GM23338 (cell line): ENCODE results near the gene ADCYAP1R1.

Source experiments
- CTCF ChIP-seq, 2 experiments: fragments of 200-600 bp in 1 of 2; sonication (generic) in 1 of 2; conservative IDR thresholded peaks; 2 replicates each; pipeline versions ENCODE4 v1.5.1 to v1.6.1; 2016 to 2017; ENCODE audit warnings: antibody characterized with exemption in 2 of 2, low read depth in 2 of 2, mild to moderate bottlenecking in 2 of 2, moderate library complexity in 1 of 2
- EZH2 ChIP-seq: fragments of 200-600 bp; sonication (generic); IDR thresholded peaks from one replicate; pipeline ENCODE4 v1.8.0; 2017; ENCODE audit warnings: antibody characterized with exemption, mild to moderate bottlenecking, low read depth; ENCODE audit not compliant: unreplicated experiment
- EZH2phosphoT487 ChIP-seq: fragments of 200-600 bp; sonication (generic); IDR thresholded peaks from one replicate; pipeline ENCODE4 v1.8.1; 2018; ENCODE audit warnings: antibody characterized with exemption; ENCODE audit not compliant: unreplicated experiment
- POLR2AphosphoS5 ChIP-seq: IDR thresholded peaks from 2 replicates; pipeline ENCODE4 v1.6.1; 2016; ENCODE audit warnings: antibody characterized with exemption, low read depth

- TF ChIP-seq CTCF (conservative IDR thresholded peaks at IDR 0.05; ENCODE audit: low read depth in 2 of 2) (no peak), EZH2 (no peak), POLR2AphosphoS5 (no peak), EZH2phosphoT487 (no peak)
Observed at GRCh38 chr7:31114593-31115343, 62.7 kb downstream of the ADCYAP1R1 start.
